Colon (tissue), 2 donors: ENCODE results near the gene CORO2B.
"Not testable (repeated sequence)": the region's sequence is repeated elsewhere in the genome, so short reads cannot be mapped to it uniquely, and the experiment has no call there.

Experiments used
- FAIRE-seq: peaks from 2 replicates; lab custom pipeline; 2012; peaks lifted over from hg19 to GRCh38; lab: Jason Lieb, UNC
- donor health status: control.
- donor health status: control.

The CORO2B gene

GRCh38 chr15:68630211-68630555 is 51.4 kb downstream of the CORO2B start:
- FAIRE-seq, result no peak

DNA sequence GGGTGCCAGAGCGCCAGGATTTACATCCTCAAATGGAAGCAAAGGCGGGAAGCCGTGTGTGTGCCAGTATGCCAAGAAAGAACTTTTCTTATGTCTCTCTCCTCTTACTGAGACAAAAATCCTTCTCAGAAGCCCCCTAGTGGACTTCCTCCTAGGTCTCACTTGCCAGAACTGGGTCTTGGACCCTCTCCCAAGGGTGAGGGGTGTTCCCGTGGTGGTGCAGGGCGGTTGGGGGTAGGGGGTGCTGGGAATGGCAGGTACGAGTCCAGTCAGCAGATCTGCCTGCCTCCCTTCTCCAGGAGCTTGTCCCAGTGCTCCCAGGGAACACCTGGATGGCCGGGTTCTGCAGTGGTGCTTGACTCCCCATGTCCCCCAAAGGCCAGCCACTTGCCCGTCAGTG is 52.0 kb downstream of the CORO2B start:
- FAIRE-seq, result no peak

DNA sequence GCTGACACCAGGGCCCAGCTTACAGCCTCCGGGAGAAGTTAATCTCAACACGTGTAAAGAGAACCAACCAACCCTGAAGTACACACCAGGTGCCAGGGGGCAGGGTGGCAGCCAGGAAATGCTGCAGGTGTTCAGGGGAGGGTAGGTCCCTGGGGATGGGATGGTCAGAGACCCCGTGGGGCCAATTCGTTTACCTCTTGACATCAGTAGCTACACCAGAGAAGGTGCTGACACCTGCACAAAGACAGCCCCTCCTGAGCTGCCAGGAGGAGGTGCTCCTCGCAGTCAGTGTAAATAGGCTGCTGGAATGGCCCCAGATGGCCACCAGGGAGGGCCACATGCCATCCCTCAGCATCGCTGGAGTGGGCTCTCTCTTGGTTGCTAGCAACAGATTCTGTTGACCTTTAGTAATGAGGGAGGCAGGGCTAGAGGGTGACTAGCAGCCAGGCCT is 52.8 kb downstream of the CORO2B start:
- no peak for FAIRE-seq

DNA sequence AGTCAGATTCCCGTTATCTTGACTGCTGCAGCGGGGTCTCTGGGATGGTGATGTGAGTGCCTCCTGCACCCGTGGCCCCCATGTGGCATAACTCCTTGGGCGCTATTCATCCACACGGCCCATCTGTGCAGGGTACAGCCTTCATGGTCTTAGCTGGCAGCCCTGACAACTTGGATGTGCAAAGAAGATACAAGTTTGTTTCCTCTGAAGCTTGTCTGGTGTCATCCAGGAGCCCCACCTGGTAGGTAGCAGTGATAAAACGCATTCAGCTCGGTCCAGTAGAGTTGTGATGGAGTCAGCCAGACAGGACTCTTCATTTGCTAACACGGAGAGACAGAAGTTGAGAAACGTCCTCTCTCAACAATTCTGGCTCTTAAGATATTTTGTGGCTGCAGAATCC is 53.3 kb downstream of the CORO2B start:
- no peak for FAIRE-seq

DNA sequence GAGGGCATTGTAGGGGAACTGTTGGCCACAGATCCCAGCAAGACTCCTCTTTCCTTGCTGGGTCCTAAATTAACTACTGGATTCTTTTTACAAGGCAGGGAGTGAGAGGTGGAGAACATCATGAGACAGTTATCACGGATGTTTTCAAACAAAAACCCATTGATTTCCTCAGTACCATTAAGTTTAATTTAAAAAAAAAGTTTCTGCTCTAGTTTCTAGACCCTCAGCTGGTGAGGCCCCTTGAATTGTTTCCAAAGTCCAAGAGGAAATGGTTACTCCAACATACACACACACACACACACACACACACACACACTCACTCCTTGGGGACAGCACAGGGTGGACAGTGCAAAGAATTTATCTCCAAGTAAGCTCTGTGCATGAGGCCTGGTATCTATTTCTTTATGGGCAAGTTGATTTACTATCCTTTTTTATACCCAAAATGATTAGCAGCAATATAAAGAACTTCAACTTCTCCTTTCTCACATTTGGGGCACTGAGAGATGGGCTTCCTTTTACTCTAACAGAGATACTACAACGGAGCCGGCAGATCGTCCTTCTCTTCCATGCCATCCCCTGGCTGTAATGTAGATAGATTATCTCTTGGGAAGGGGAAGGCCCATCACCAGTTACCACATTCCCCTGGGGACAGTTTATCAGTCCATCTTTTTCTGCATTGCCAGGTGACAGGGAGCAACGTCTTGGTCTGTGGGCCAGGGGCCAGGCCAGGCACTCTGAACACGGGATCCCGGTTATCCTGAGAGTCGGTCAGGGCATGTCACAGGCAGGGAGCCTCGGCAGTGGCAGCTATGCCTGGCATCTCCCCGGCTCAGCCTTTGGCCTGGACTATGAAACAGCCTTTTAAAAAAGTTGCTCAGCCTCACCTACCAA is 54.7 kb downstream of the CORO2B start:
- no peak for FAIRE-seq

DNA sequence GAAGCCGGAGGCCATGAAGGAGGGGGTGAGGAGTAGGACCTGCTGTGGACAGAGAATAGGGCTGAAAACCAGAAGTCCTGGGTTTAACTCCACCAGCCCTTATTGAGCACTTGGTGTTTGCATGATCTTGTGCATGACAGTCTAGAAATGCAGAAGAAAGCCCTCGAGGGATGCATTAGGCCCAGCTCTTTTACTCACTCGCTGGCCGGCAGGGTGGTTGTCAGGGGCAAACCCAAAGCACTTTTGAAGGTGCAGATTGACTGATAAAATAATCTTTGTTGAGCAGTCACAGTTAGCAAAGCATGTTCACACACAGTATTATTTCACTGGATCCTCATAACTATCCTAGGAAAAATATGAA is 55.3 kb downstream of the CORO2B start:
- no peak for FAIRE-seq

DNA sequence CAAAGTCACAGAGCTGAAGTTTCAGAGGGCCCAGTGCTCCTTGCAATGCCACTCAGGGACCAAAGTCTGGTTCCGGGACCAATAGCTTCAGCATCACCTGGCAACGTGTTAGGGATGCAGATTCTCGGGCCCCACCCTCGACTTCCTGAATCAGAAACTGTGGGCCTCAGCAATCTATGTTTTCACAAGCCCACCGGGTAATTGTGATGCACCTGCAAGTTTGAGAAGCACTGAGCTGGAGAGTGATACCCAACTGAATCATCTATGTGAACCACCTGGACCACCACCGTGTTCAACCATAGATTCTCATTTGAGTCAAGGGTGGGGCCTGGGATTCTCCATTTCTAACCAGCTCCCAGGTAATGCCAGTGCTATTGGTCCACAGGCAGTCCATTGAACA is 55.7 kb downstream of the CORO2B start:
- FAIRE-seq, result no peak

- no peak for FAIRE-seq
Measured at GRCh38 chr15:68635141-68635540, 56.3 kb downstream of the CORO2B start.

DNA sequence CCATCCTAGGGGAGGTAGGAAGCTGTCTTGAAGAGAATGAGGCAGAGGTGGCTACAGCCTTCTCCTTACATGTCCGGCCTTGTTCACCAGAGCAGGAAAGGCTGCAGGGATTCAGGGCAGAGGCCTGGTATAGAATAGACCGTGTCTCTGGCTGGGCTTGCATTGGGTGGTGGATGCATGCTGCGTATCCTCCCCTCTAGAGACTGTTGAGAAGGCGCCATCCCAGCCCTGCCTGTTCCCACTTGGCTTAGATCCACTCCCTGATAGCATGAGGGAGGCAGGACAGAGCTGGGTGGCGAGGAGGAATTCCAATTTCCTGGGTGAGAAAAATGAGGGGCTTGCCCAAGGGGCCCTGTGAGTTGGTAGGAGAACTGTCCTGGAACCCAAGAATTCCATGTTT is 57.5 kb downstream of the CORO2B start:
- FAIRE-seq, result no peak

- no peak for FAIRE-seq
Measured at GRCh38 chr15:68637767-68638404, 59.1 kb downstream of the CORO2B start.

DNA sequence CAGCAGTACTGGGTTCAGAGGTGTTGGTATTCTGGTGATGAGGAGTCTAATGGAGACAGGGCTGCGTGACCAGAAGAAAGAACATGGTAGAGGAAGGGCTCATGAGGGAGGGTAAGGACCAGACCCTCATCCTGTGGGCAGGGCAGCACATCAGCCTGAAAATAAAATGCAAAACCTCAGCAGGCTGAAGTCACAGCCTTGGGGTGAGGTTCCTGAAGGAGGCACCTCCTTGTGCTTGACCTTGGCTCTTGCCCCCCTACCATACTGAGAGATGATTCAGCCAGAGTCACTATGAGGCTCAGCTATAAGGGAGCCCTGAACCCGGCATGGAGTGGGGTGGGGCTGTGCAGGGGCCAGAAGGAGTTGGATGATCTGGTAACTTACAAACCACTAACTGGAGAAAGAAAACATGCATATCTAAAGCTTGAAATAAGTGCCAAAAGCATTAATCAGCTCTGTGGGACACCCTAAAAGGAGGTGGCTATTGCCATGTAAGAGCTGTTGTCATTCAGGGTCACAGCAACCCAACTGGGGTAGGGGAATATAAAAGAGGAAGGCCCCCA is 60.2 kb downstream of the CORO2B start:
- FAIRE-seq, result no peak

DNA sequence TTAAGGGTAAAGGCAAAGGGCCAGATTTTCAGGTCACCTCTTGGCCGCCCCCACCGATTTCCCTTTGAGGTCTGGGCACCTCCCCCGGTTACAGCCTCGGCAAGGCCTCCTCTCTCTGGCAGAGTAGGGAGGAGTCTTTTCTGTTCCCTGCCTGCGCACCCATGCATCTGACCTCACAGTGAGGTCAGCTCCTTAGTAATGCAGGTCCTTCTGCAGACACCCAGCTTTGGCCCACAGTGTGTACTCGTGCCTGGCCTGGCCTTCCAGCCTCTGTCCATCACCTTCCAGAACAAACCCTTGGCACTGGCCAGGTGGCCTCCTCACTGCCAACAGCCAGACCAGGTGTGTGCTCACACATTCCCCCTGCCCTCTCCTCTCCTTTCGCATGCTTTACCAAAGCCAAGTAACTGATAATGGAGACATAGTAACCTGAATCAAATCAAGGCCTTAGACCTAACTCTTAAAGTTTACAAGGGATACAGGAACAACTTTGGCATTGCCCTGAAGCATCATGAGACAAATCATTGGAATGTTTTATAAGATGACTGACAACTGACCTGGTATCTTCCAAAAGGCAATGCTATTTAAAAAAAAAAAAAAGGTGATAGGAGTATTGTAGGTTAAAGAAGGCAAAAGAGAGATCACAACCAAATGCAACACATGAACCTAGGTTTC is 61.3 kb downstream of the CORO2B start:
- no peak for FAIRE-seq

GRCh38 chr15:68640791-68641331 is 62.1 kb downstream of the CORO2B start:
- no peak for FAIRE-seq

DNA sequence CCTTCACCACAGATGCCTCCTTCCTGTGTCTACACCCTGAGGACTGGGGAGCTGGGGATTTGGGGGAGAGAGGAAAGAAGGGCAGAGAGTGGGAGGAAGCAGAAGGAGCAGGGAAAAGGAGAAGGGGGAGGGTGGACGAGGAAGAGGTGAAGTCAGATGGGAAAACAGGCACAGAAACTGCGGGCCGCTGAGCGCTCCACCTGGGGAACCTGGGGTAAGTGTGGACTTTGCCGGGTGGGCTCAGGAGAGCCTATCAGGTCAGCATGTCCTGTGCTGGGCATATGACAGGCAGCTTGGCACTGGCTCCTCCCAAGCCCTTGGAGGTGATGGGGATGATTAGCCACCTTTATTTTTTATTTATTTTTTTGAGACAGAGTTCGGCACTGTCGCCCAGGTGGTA is 62.6 kb downstream of the CORO2B start:
- FAIRE-seq, result no peak

DNA sequence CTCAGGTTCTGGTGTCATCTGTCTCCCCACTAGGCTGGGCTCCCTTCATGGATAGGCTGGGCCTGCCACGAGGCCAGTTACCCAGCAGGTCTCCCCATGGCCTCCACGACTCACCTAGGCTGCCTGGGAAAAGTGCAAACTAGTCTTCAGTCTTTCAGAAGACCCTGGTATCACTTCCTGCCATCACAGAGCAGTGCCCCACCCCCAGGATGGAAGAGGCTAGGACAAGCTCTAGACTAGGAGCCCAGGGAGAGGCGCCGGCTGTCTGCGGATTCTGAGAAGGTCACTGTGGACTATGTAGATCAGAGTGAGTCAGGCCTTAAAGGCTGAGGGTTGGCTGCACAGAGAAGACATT is 63.7 kb downstream of the CORO2B start:
- FAIRE-seq, result no peak

DNA sequence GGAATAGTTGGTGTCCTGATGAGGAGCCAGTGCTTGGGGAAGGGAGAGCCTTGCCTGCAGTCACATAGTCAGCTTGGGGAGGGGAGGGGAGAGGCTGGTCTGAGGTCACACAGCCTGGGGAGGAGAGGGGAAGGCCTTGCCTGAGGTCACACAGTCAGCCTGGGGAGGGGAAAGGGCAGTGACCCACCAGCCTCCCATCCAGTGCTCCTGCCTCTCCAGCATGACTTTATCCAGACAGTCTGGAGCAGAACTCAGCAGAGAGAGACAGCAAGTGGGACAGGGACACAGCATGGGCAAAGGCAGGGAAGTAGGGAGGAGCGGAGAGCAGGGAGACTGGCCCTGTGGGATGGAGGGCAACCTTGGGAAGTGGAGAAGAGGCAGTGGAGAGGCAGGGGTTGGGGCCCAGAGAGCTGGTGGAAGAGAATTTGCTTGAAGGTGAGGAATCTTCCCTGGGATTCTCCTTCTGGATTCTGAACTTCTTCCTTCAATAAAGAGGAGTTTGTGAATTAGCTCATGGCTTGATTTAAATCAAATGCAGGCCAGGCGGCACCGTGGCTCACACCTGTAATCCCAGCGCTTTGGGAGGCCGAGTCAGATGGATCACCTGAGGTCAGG is 64.5 kb downstream of the CORO2B start:
- no peak for FAIRE-seq

GRCh38 chr15:68644083-68644904 is 65.5 kb downstream of the CORO2B start:
- no peak for FAIRE-seq

DNA sequence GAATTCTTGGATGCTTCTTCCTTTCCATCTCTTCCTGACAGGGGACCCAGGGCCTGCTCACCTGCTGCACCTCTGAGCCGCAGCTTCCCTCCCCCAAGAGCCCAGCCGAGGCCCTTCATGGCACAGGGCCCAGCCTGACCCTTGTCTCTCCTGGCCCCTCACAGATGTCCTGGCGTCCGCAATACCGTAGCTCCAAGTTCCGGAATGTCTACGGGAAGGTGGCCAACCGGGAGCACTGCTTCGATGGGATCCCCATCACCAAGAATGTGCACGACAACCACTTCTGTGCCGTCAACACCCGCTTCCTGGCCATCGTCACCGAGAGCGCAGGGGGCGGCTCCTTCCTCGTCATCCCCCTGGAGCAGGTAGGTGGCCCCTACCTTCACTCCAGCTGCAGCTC is 66.2 kb downstream of the CORO2B start:
- no peak for FAIRE-seq

DNA sequence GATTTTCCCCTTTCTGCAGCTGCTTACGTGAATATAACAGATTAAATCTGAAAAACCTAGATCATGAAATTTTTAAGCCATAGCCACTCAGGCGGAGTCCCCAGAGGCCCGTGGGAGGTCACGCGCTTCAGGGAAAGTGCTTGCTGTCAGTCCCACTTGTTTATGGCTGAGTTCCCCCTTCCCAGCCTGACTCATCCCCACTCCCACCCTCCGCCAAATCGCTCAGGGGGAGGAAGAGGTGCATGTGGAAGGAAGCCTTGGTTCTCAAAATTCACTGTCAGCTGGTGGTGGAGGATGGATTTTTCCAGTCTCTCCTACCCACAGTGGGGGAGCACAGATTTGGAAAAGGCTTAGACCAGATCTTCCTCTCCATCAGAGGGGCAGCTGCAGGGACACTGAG is 67.4 kb downstream of the CORO2B start:
- FAIRE-seq, result no peak

- no peak for FAIRE-seq
Measured at GRCh38 chr15:68646696-68647095, 67.9 kb downstream of the CORO2B start.

GRCh38 chr15:68647361-68647760 is 68.6 kb downstream of the CORO2B start:
- not testable (repeated sequence) for FAIRE-seq
